Gastroesophageal sphincter (tissue), 4 donors: Measurements from ENCODE around the gene DNAH17. TPM values are rescaled to one million over a fixed set of nuclear protein-coding genes. Genes with fewer than 3 reads are reported as not detected.

ENCODE experiments used
- ATAC-seq: fragments of 150-250 bp; one replicate; pipeline ENCODE4 v1.9.1; 2016; ENCODE audit warnings: mild to moderate bottlenecking, moderate library complexity
- H3K27ac ChIP-seq, 4 donors: fragments of 200-600 bp; sonication (generic) in 3 of 4; 1 replicate in 3 of 4; 2 replicates in 1 of 4; pipeline ENCODE4 v1.5.1; 2016 to 2019
- H3K27me3 ChIP-seq: fragments of 200-600 bp; sonication (generic); one replicate; pipeline ENCODE4 v1.5.1; 2019
- H3K36me3 ChIP-seq, 2 donors: fragments of 200-600 bp; sonication (generic); one replicate each; pipeline ENCODE4 v1.5.1; 2019; ENCODE audit warnings: control low read depth in 1 of 2
- H3K4me1 ChIP-seq, 3 donors: fragments of 200-600 bp; sonication (generic); 1 replicate in 2 of 3; 2 replicates in 1 of 3; pipeline ENCODE4 v1.5.1; 2016 to 2019; ENCODE audit warnings: control low read depth in 2 of 3
- H3K4me3 ChIP-seq, 2 donors: fragments of 200-600 bp; sonication (generic); one replicate each; pipeline ENCODE4 v1.5.1; 2019; ENCODE audit warnings: mild to moderate bottlenecking in 1 of 2, moderate library complexity in 1 of 2
- H3K9me3 ChIP-seq, 3 donors: fragments of 200-600 bp; sonication (generic); one replicate each; pipeline ENCODE4 v1.5.1; 2017 to 2019; ENCODE audit warnings: control low read depth in 2 of 3
- EP300 ChIP-seq: sonication (generic); formaldehyde crosslinking; IDR thresholded peaks from one replicate; pipeline ENCODE4 v1.6.1; 2017; ENCODE audit warnings: antibody characterized with exemption, mild to moderate bottlenecking
- POLR2A ChIP-seq, 2 donors: fragments of 450-650 bp; IDR thresholded peaks; one replicate each; pipeline ENCODE4 v1.6.1; 2017; ENCODE audit warnings: antibody characterized with exemption in 2 of 2, mild to moderate bottlenecking in 2 of 2, moderate library complexity in 1 of 2
- POLR2AphosphoS5 ChIP-seq: sonication (generic); formaldehyde crosslinking; IDR thresholded peaks from one replicate; pipeline ENCODE4 v1.6.1; 2017; ENCODE audit warnings: antibody characterized with exemption
- WGBS, 2 donors: methylation state at CpG; one replicate each; pipeline ENCODE4 v1.1.5; 2018; ENCODE audit warnings: low coverage in 1 of 2; 5-methylcytosine and 5-hydroxymethylcytosine counted together
- total RNA-seq, 4 donors: library from RNA; depleted of rRNA; stranded (reverse); fragments of >200 nt; gene quantifications; one replicate each; pipeline ENCODE4 v1.1.0, GENCODE V29; 2016
- TF ChIP-seq, protein P1 (sequence below), 4 experiments: fragments of 200-600 bp in 2 of 4; fragments of 450-650 bp in 2 of 4; sonication (generic) in 1 of 4; IDR thresholded peaks; one replicate each; pipeline ENCODE4 v1.5.1; 2017 to 2019; ENCODE audit warnings: antibody characterized with exemption in 4 of 4, mild to moderate bottlenecking in 2 of 4, moderate library complexity in 2 of 4

The DNAH17 gene
- total RNA-seq, 4 donors from 2014 or later, result 0.15 TPM; not detected in 3

DNA sequence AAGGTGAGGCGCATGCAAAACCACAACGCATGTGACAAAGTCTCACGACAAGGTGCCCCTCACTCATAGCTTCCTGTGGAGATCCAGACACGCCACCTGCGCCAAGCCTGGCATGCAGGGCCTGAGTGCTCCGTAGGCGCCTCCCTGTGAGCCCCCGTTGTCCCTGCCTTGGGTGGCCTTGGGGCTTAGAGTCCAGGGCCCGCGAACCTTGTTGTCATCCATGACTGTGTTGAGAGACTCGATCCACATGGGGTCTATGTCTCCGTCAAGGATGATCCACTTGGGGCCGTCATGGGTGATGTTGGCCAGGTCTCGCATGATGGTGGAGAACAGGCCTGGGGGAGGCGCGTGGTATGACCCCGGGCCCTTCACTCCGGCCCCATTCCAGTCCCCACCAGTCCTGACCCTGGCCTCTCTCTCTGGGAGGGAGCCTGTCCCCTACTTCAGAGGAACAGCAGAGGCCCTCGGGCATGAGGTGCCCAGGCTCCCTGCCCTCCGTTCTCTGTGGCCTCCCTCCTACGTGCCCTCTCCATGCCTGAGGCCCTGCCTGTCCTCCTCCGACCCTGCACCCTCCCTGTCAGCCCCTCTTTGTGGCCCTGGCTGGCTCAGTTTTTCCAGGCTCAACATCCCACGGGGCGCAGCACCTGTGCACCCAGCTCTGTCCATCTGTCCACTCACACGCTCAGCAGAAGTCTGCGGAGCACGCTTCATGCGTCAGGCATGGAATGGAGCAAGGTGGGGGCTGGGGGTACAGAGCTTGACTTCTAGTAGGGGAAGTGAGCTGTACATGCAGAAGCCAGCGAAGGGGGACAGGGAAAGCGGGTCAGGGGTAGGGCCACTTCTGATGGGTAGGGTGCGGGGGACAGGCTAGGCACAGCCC lies 85.7 kb downstream of the DNAH17 start:
- no peaks in the 10 kb centered on the region for H3K9me3 ChIP-seq
- WGBS, 2 donors, result 91 to 93% methylated on average over 5 to 9 of the region's 31 CpGs
- H3K27ac ChIP-seq, result no peak overlapping the region
- no peaks in the 10 kb centered on the region for H3K27me3 ChIP-seq
- no peaks in the 10 kb centered on the region for H3K4me1 ChIP-seq
- H3K4me3 ChIP-seq, result no peak overlapping the region
- TF ChIP-seq, protein P1, sequence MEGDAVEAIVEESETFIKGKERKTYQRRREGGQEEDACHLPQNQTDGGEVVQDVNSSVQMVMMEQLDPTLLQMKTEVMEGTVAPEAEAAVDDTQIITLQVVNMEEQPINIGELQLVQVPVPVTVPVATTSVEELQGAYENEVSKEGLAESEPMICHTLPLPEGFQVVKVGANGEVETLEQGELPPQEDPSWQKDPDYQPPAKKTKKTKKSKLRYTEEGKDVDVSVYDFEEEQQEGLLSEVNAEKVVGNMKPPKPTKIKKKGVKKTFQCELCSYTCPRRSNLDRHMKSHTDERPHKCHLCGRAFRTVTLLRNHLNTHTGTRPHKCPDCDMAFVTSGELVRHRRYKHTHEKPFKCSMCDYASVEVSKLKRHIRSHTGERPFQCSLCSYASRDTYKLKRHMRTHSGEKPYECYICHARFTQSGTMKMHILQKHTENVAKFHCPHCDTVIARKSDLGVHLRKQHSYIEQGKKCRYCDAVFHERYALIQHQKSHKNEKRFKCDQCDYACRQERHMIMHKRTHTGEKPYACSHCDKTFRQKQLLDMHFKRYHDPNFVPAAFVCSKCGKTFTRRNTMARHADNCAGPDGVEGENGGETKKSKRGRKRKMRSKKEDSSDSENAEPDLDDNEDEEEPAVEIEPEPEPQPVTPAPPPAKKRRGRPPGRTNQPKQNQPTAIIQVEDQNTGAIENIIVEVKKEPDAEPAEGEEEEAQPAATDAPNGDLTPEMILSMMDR (IDR thresholded peaks at IDR 0.05), result no peak
- TF ChIP-seq POLR2AphosphoS5 (no peak), POLR2A (IDR thresholded peaks at IDR 0.05) (no peak), EP300 (no peak)
- H3K36me3 ChIP-seq, result no peaks in the 10 kb centered on the region
- ATAC-seq, result no peak

GRCh38 chr17:78490673-78491072 lies 86.5 kb downstream of the DNAH17 start:
- Histone ChIP-seq H3K4me3 (no peak overlapping the region), H3K4me1 (no peaks in the 10 kb centered on the region), H3K36me3 (no peaks in the 10 kb centered on the region), H3K9me3 (no peaks in the 10 kb centered on the region), H3K27ac (no peak overlapping the region), H3K27me3 (no peaks in the 10 kb centered on the region)
- 95% methylated on average over 4 of the region's 15 CpGs; no CpG with 5 or more reads in 1 of the 2 donors for WGBS, 2 donors
- no peak for TF ChIP-seq EP300
- TF ChIP-seq POLR2AphosphoS5, result no peak
- TF ChIP-seq, protein P1 (IDR thresholded peaks at IDR 0.05), result no peak
- TF ChIP-seq POLR2A (IDR thresholded peaks at IDR 0.05), result no peak
- no peak for ATAC-seq

- Histone ChIP-seq H3K4me1 (no peaks in the 10 kb centered on the region), H3K36me3 (no peaks in the 10 kb centered on the region), H3K27me3 (no peaks in the 10 kb centered on the region), H3K4me3 (no peak overlapping the region), H3K27ac (no peak overlapping the region), H3K9me3 (no peaks in the 10 kb centered on the region)
- WGBS, 2 donors, result 88 to 92% methylated on average over 6 to 8 of the region's 10 CpGs
- TF ChIP-seq, protein P1 (IDR thresholded peaks at IDR 0.05), result no peak
- no peak for ATAC-seq
Observed at GRCh38 chr17:78490156-78490555, 87.0 kb downstream of the DNAH17 start.

DNA sequence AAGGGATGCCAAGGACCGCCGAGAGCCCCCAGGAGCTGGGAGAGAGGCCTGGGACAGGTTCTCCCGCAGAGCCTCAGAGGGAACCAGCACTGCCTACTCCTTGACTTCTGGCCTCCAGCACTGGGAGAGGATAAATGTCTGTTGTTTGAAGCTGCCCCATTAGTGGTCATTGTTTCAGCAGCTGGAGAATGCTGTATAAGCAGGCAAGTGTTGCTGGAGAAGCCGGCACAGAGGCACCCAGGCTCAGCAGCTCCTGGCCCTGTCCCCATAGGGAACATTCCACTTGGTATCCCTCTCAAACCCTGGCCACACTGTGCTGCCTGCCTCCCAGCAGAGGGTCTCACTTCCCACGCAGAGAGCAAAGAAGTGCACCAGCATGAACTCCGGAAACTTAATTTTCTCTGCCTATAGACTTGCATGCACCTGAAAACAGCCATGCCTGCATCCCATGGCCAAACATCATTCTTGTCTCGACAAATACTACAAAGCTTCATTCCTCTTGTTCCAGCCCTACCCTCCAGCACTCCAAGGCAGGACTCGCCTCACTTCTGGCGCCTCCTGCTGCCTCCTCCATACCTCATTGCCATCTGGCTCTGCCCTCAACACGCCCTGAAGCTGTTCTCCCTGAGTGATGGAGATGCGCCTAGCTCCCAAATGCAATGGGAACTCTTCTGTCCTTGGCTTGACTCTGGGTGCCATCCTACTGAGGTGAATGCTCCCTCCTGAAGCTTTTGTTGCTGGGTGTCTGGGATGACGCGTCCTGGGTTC lies 88.1 kb downstream of the DNAH17 start:
- Histone ChIP-seq H3K27ac (no peak overlapping the region), H3K9me3 (no peaks in the 10 kb centered on the region), H3K4me1 (peaks cover 0 to 11% (median 0%) of the 10 kb centered on the region in 3 donors), H3K27me3 (peaks cover 10% of the 10 kb centered on the region), H3K4me3 (no peak overlapping the region), H3K36me3 (no peaks in the 10 kb centered on the region)
- WGBS, 2 donors, result 94% methylated on average over 4 to 10 of the region's 13 CpGs
- ATAC-seq, result no peak
- no peak for TF ChIP-seq POLR2AphosphoS5
- TF ChIP-seq, protein P1 (IDR thresholded peaks at IDR 0.05), result no peak
- TF ChIP-seq EP300, result no peak
- no peak for TF ChIP-seq POLR2A (IDR thresholded peaks at IDR 0.05)
